Endothelial cell of umbilical vein (primary cell): ENCODE data around the gene CPNE9. TPM values are rescaled to one million over a fixed set of nuclear protein-coding genes. Genes with fewer than 3 reads are reported as not detected.

Source experiments
- BruUV-seq: library from RNA; stranded (reverse); fragments of 400-500 nt; replicated peaks from 2 replicates; lab custom pipeline; 2021; lab: Mats Ljungman, UMichigan
- CTCF ChIA-PET: fragments of 300-600, 350-600 bp; sonication (Branson Sonifier 250); formaldehyde crosslinking; loops from one replicate; lab custom pipeline; 2021; ENCODE audit warnings: antibody characterized with exemption, inconsistent platforms; lab: Charles Lee
- POLR2A ChIA-PET: fragments of 300-600, 350-600 bp; sonication (Branson Sonifier 250); formaldehyde crosslinking; loops from one replicate; lab custom pipeline; 2021; ENCODE audit warnings: antibody characterized with exemption, inconsistent platforms; lab: Charles Lee
- DNase-seq: peaks from one replicate; pipeline ENCODE4 v3.0.0-alpha.2; 2011; ENCODE audit warnings: low read depth, low spot score
- FAIRE-seq: peaks from 2 replicates; lab custom pipeline; 2011; peaks lifted over from hg19 to GRCh38; lab: Jason Lieb, UNC
- H2AFZ ChIP-seq: 2 replicates; pipeline ENCODE4 v1.6.0; 2012; ENCODE audit warnings: low read depth, low read length, control low read depth, inconsistent platforms
- H3K27ac ChIP-seq: 2 replicates; pipeline ENCODE4 v1.5.1; 2011; ENCODE audit warnings: low read depth, mild to moderate bottlenecking, control low read depth, low read length, moderate library complexity; ENCODE audit not compliant: insufficient read depth
- H3K27me3 ChIP-seq, 2 experiments: 2 replicates each; pipeline versions ENCODE4 v1.6.0 to v1.6.1; 2011; ENCODE audit warnings: low read length in 2 of 2, mixed read lengths in 1 of 2; ENCODE audit not compliant: control insufficient read depth in 2 of 2, insufficient read depth in 2 of 2
- H3K36me3 ChIP-seq, 2 experiments: 2 replicates in 1 of 2; 3 replicates in 1 of 2; pipeline ENCODE4 v1.5.1; 2011; ENCODE audit warnings: low read length in 2 of 2, mild to moderate bottlenecking in 1 of 2, moderate library complexity in 1 of 2; ENCODE audit not compliant: control insufficient read depth in 2 of 2, insufficient read depth in 2 of 2; ENCODE audit errors: extremely low read depth in 1 of 2
- H3K4me1 ChIP-seq: 3 replicates; pipeline ENCODE4 v1.5.1; 2011; ENCODE audit warnings: mild to moderate bottlenecking, low read length; ENCODE audit not compliant: control insufficient read depth, insufficient read depth; ENCODE audit errors: extremely low read depth
- H3K4me2 ChIP-seq: 2 replicates; pipeline ENCODE4 v1.6.1; 2011; ENCODE audit warnings: low read length, control low read depth, mixed read lengths; ENCODE audit not compliant: insufficient read depth
- H3K4me3 ChIP-seq, 3 experiments: fragments of 200-600 bp in 1 of 3; sonication (generic), shearing (Covaris generic) in 1 of 3; replicated peaks in 1 of 3; 2 replicates each; pipeline ENCODE4 v1.5.1; 2011 to 2016; ENCODE audit warnings: control low read depth in 3 of 3, low read length in 3 of 3, mild to moderate bottlenecking in 2 of 3, inconsistent platforms in 1 of 3, low read depth in 1 of 3, moderate library complexity in 1 of 3; ENCODE audit not compliant: insufficient read depth in 1 of 3
- H3K79me2 ChIP-seq: 2 replicates; pipeline ENCODE4 v1.6.0; 2012; ENCODE audit warnings: low read length, inconsistent platforms; ENCODE audit not compliant: control insufficient read depth, insufficient read depth
- H3K9ac ChIP-seq: replicated peaks from 2 replicates; pipeline ENCODE3; 2011; ENCODE audit warnings: low read length, control low read depth; ENCODE audit not compliant: insufficient read depth; ENCODE audit errors: extremely low read depth
- H3K9me1 ChIP-seq: replicated peaks from 3 replicates; pipeline ENCODE4 v1.6.0; 2011; ENCODE audit warnings: mild to moderate bottlenecking, low read length; ENCODE audit not compliant: control insufficient read depth, insufficient read depth; ENCODE audit errors: extremely low read depth
- H3K9me3 ChIP-seq: replicated peaks from 2 replicates; pipeline ENCODE4 v1.5.1; 2012; ENCODE audit warnings: low read length, inconsistent platforms; ENCODE audit not compliant: control insufficient read depth, insufficient read depth
- H4K20me1 ChIP-seq: replicated peaks from 2 replicates; pipeline ENCODE3; 2011; ENCODE audit warnings: mild to moderate bottlenecking, low read length; ENCODE audit not compliant: control insufficient read depth, insufficient read depth; ENCODE audit errors: extremely low read depth
- EZH2 ChIP-seq: IDR thresholded peaks from 2 replicates; pipeline ENCODE4 v1.6.1; 2012; ENCODE audit warnings: borderline replicate concordance, low read depth, mild to moderate bottlenecking, moderate library complexity, low read length, inconsistent platforms; ENCODE audit not compliant: severe bottlenecking
- FOS ChIP-seq: IDR thresholded peaks from 2 replicates; pipeline ENCODE4 v1.6.1; 2011; ENCODE audit warnings: mild to moderate bottlenecking, low read length, moderate library complexity, borderline replicate concordance; ENCODE audit not compliant: insufficient read depth
- GATA2 ChIP-seq: IDR thresholded peaks from 2 replicates; pipeline ENCODE4 v1.7.0; 2011; ENCODE audit warnings: low read depth, mild to moderate bottlenecking, moderate library complexity, mixed read lengths, low read length; ENCODE audit not compliant: insufficient read length, insufficient read depth
- JUN ChIP-seq: IDR thresholded peaks from 2 replicates; pipeline ENCODE4 v1.6.1; 2011; ENCODE audit warnings: borderline replicate concordance, low read depth; ENCODE audit not compliant: insufficient read length, insufficient read depth
- MYC ChIP-seq: IDR thresholded peaks from one replicate; pipeline ENCODE4 v1.6.1; 2011; ENCODE audit warnings: mild to moderate bottlenecking, low read depth, low read length
- POLR2A ChIP-seq: IDR thresholded peaks from 2 replicates; pipeline ENCODE4 v1.6.1; 2012; ENCODE audit warnings: low read depth, mild to moderate bottlenecking, control low read depth, low read length
- POLR2AphosphoS5 ChIP-seq: IDR thresholded peaks from 2 replicates; pipeline ENCODE4 v1.6.1; 2012; ENCODE audit warnings: low read depth, mild to moderate bottlenecking, control low read depth, low read length, moderate library complexity; ENCODE audit not compliant: insufficient read depth
- dilution Hi-C: fragments of 300-500 bp; cut with MboI; formaldehyde crosslinking; loops from one replicate; pipeline ENCODE4 v1.15.0; 2019; ENCODE audit warnings: low sequenced_read_pairs; ENCODE audit not compliant: extremely low pct_ligation_motif_present
- intact Hi-C: fragments of 100-400 bp; cut with micrococcal nuclease; formaldehyde crosslinking; loops from one replicate; pipeline ENCODE4 v1.10.0; 2022
- polyA plus RNA-seq, 4 experiments: library from polyadenylated mRNA; depleted of rRNA in 3 of 4; stranded (reverse) in 3 of 4; unstranded in 1 of 4; fragments of >200 nt; gene quantifications; 2 replicates each; pipeline versions ENCODE4 v1.2.1 to v1.2.3, GENCODE V29; 2011 to 2012; ENCODE audit warnings: missing spikeins in 1 of 4
- total RNA-seq: library from RNA; stranded (reverse); gene quantifications from 2 replicates; pipeline ENCODE4 v1.2.3, GENCODE V29; 2021
- TF ChIP-seq, protein P1 (sequence below): IDR thresholded peaks from 2 replicates; pipeline ENCODE4 v1.6.1; 2011; ENCODE audit not compliant: insufficient read depth, insufficient read length
- TF ChIP-seq, protein P2 (sequence below), 2 donors: IDR thresholded peaks; 1 replicate in 1 of 2; 2 replicates in 1 of 2; pipeline ENCODE4 v1.5.1; 2011; ENCODE audit warnings: low read length in 2 of 2, mild to moderate bottlenecking in 2 of 2, moderate library complexity in 2 of 2, control low read depth in 1 of 2, inconsistent platforms in 1 of 2, low read depth in 1 of 2; ENCODE audit not compliant: insufficient read depth in 1 of 2; ENCODE audit errors: extremely low read depth in 1 of 2

Gene CPNE9
- total and polyA plus RNA-seq, 2 donors (not counting 3 experiments of a cell fraction or from before 2014, with no cell fraction given), result not detected

DNA sequence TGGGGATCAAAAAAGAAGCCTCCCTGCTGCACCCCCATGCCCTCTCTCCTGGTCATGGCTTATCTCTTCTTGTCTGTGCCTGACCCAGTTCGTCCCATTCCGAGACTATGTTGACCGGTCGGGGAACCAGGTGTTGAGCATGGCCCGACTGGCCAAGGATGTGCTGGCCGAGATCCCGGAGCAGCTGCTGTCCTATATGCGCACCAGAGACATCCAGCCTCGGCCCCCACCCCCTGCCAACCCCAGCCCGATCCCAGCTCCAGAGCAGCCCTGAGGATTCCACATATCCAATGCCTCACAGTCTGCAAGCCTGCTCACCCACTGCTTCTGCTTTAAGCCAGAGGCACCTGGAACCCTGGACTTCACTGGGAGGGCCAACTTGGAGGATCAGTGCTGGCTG, 25.8 kb downstream of the CPNE9 start:
- Histone ChIP-seq H3K9me3 (no peaks in the 10 kb centered on the region), H3K4me2 (no peak overlapping the region), H4K20me1 (peaks cover 4% of the 10 kb centered on the region), H3K4me1 (peaks cover 16% of the 10 kb centered on the region), H3K9ac (no peak overlapping the region), H3K36me3 (peaks cover 0 to 6% of the 10 kb centered on the region in 2 experiments), H3K9me1 (no peaks in the 10 kb centered on the region), H3K4me3 (no peak overlapping the region), H2AFZ (no peak overlapping the region), H3K27me3 (peaks cover 0 to 2% of the 10 kb centered on the region in 2 experiments), H3K27ac (no peak overlapping the region), H3K79me2 (peaks cover 28% of the 10 kb centered on the region)
- ChIA-PET POLR2A (no interaction called here), CTCF (interaction anchor here (1.3 to 4.5 kb wide), 4 partner anchors 8 to 333 kb away, joined by 4 to 27 read pairs (median 10); no protein-coding TSS in a partner anchor)
- FAIRE-seq (no peak), DNase-seq (no peak)
- dilution Hi-C loops, result no loop called here
- intact Hi-C loops, result loop anchor here (5.0 kb wide), 1 partner anchor 377 kb away; no protein-coding TSS in a partner anchor
- no peak for TF ChIP-seq MYC
- TF ChIP-seq, protein P1, sequence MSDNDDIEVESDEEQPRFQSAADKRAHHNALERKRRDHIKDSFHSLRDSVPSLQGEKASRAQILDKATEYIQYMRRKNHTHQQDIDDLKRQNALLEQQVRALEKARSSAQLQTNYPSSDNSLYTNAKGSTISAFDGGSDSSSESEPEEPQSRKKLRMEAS, result no peak
- TF ChIP-seq, protein P2, sequence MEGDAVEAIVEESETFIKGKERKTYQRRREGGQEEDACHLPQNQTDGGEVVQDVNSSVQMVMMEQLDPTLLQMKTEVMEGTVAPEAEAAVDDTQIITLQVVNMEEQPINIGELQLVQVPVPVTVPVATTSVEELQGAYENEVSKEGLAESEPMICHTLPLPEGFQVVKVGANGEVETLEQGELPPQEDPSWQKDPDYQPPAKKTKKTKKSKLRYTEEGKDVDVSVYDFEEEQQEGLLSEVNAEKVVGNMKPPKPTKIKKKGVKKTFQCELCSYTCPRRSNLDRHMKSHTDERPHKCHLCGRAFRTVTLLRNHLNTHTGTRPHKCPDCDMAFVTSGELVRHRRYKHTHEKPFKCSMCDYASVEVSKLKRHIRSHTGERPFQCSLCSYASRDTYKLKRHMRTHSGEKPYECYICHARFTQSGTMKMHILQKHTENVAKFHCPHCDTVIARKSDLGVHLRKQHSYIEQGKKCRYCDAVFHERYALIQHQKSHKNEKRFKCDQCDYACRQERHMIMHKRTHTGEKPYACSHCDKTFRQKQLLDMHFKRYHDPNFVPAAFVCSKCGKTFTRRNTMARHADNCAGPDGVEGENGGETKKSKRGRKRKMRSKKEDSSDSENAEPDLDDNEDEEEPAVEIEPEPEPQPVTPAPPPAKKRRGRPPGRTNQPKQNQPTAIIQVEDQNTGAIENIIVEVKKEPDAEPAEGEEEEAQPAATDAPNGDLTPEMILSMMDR (IDR thresholded peaks at IDR 0.05; ENCODE audit: extremely low read depth in 1 of 2, insufficient read depth in 1 of 2, low read depth in 1 of 2, low read length in 2 of 2), result no peak
- TF ChIP-seq EZH2, result no peak
- TF ChIP-seq FOS, result no peak
- no peak for TF ChIP-seq JUN
- no peak for TF ChIP-seq GATA2
- no peak for TF ChIP-seq POLR2AphosphoS5
- no peak for TF ChIP-seq POLR2A
- no TSS peak for BruUV-seq
